NCI-H128 (cell line): Measurements from ENCODE around the gene MAML2.

ENCODE experiments used
- DNase-seq: peaks from one replicate; lab custom pipeline; 2025; ENCODE audit not compliant: unreplicated experiment; lab: John Stamatoyannopoulos, UW

The MAML2 gene

GRCh38 chr11:95930948-95931347 lies 412.0 kb downstream of the MAML2 start:
- no peak for DNase-seq

- DNase-seq, result no peak
Observed at GRCh38 chr11:95926726-95927125, 416.3 kb downstream of the MAML2 start.
